ENCODE data around the gene SLC25A36.

DNA sequence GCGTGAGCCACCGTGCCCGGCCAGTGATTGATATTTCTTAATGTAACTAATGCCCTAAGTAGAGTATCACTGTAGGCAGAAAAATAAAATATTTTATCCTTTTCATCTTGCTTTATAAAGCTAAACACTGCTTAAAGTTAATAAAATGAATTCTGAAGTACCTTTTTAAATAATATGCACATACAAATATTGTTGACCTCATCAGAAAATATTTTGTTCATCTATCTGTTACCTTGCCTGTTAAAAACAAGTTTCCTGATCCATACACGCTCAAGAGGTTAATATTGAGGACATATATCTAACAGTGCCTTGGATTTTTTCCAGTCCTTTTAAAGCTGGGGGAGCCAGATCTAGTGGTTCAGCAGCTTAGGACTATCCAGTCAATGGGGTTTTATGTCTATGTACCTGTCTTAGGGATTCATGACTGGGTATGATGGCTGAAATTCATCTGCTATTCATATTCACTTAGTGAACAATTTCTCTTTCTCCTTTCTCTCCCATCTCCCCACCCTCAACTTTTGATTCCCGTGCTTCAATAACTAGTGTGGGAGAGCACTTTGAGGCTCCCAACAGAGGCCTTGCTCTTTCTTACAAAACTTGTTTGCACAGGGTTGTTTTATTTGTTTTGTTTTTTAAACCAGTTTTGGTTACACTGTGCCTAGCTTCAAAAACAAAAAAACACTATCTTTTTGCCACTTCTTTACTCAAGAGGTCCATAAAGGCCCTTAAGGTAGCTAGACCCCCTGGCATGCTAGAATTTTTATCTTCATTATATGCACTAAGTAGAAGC, 7.0 kb downstream of the SLC25A36 start:
- TF ChIP-seq CTCF (IDR thresholded peaks at IDR 0.05; ENCODE audit: low read length) (no peak), EZH2 (IDR thresholded peaks at IDR 0.05; ENCODE audit: borderline replicate concordance, low read length) (no peak)

All from OCI-LY1 (cell line).